ENCODE data around the gene MAN1A2. TPM values are rescaled to one million over a fixed set of nuclear protein-coding genes. Genes with fewer than 3 reads are reported as not detected.

The MAN1A2 gene
- total and polyA plus RNA-seq, 10 of the 15 experiments (the other 5 are each of a cell fraction or from before 2014, with no cell fraction given), result 2.8 to 23.6 (median 16.0) TPM

DNA sequence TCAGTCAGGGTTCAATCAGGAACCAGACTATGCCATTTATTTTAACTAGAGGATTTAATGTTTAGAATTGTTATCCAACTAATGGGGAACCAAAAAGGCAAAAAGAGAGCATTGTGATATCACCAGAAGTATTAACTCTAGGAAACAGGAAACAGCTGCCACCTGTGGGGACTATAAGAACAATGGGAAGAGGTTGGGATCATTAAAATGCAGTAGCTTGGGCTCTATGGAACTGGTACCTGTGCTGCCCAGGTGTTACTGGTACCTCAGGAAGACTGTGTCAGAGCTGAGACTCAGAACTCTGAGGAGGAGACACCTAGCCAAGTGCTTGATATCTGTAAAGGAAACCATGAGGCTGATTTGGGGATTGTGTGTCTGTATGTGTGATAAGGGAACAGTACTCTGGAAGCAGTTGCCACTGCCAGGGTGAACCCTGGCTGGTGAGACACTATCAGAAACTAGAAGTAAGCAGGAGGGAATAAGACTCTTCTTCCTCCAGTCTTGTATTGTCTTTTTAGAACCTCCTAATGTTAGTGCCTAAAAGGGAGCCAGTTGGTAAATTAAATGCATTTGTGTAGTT lies 49.4 kb downstream of the MAN1A2 start (continued):
- TF ChIP-seq, protein P1, sequence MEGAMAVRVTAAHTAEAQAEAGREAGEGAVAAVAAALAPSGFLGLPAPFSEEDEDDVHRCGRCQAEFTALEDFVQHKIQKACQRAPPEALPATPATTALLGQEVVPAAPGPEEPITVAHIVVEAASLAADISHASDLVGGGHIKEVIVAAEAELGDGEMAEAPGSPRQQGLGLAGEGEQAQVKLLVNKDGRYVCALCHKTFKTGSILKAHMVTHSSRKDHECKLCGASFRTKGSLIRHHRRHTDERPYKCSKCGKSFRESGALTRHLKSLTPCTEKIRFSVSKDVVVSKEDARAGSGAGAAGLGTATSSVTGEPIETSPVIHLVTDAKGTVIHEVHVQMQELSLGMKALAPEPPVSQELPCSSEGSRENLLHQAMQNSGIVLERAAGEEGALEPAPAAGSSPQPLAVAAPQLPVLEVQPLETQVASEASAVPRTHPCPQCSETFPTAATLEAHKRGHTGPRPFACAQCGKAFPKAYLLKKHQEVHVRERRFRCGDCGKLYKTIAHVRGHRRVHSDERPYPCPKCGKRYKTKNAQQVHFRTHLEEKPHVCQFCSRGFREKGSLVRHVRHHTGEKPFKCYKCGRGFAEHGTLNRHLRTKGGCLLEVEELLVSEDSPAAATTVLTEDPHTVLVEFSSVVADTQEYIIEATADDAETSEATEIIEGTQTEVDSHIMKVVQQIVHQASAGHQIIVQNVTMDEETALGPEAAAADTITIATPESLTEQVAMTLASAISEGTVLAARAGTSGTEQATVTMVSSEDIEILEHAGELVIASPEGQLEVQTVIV (IDR thresholded peaks at IDR 0.05; ENCODE audit: borderline replicate concordance, partially characterized antibody), result no peak
- TF ChIP-seq, protein P2, sequence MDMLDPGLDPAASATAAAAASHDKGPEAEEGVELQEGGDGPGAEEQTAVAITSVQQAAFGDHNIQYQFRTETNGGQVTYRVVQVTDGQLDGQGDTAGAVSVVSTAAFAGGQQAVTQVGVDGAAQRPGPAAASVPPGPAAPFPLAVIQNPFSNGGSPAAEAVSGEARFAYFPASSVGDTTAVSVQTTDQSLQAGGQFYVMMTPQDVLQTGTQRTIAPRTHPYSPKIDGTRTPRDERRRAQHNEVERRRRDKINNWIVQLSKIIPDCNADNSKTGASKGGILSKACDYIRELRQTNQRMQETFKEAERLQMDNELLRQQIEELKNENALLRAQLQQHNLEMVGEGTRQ (IDR thresholded peaks at IDR 0.05; ENCODE audit: borderline replicate concordance, low read depth, low read length), result no peak
- TF ChIP-seq WRNIP1 (IDR thresholded peaks at IDR 0.05; ENCODE audit: borderline replicate concordance, low read depth, low read length), result no peak

DNA sequence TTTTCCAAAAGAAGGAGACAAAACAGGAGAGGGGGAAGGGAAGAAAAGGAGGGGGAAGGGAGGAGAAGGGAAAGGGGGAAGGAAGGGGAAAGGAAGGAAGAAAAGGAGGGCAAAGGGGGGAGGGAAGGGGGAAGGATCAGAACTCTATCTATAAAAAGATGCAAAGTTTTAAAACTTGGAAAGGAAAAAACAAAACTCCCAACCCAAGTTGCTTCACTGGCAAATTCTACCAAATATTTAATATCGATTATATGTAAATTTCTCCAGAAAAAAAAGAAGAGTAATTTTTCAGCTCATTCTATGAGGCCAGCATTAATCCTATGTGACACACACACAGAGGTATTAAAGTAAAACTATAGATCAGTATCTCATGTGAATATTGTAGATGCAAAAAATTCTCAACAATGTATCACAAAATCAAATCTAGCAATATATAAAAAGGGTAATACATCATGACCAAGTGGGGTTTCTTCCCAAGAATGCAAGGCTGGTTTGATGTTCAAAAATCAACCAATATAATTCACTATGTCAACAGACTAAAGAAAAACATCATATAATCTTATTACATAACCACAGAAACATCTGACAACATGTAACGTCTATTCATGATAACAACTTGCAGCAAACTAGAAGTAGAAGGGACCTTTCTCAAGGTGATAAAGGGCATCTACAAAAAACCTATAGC lies 57.9 kb downstream of the MAN1A2 start:
- H3K4me3 ChIP-seq, result no peak overlapping the region
- ChIA-PET SMC1A (ENCODE audit: uncharacterized antibody, unreplicated experiment) (interaction anchor here (1.1 to 1.6 kb wide), 2 partner anchors 12 to 83 kb away, joined by 3 to 5 read pairs; no protein-coding TSS in a partner anchor), POLR2A (interaction anchor here (1.0 kb wide), 1 partner anchor 11 kb away, joined by 3 read pairs; no protein-coding TSS in a partner anchor), CTCF (no interaction called here), RAD21 (ENCODE audit: unreplicated experiment) (no interaction called here)
- intact Hi-C loops (cut with micrococcal nuclease; ENCODE audit: unreplicated experiment), result no loop called here
- DNase-seq (ENCODE audit: low read depth, low spot score) (no peak), FAIRE-seq (no peak), ATAC-seq (no peak)
- TSS peak; percentile 38 for BruUV-seq (replicated peaks)
- peaks cover 12% of the 10 kb centered on the region; the same call in 2 of the 3 replicates for H3K9me3 ChIP-seq (replicated peaks; ENCODE audit: control insufficient read depth, insufficient read depth, low read length)
- H3K9ac ChIP-seq (ENCODE audit: control insufficient read depth, insufficient read depth, low read length), result no peak overlapping the region
- in situ Hi-C loops (cut with MboI), result no loop called here
- H3K4me2 ChIP-seq (ENCODE audit: control insufficient read depth, insufficient read depth), result no peak overlapping the region
- H3K79me2 ChIP-seq (ENCODE audit: control insufficient read depth, insufficient read depth, low read length), result no peaks in the 10 kb centered on the region
- H3K4me1 ChIP-seq (ENCODE audit: control insufficient read depth, insufficient read depth, low read length), result no peaks in the 10 kb centered on the region
- no peak overlapping the region for H2AFZ ChIP-seq (ENCODE audit: control insufficient read depth, low read depth, low read length)
- no peaks in the 10 kb centered on the region for H3K27me3 ChIP-seq (replicated peaks in 1 of 2; ENCODE audit: control insufficient read depth in 2 of 2, insufficient read depth in 2 of 2, low read length in 1 of 2)
- peaks cover 1 to 5% of the 10 kb centered on the region in 2 experiments; a peak in 2 of 4 replicates for H3K36me3 ChIP-seq (ENCODE audit: control insufficient read depth in 2 of 2, insufficient read depth in 2 of 2, low read length in 1 of 2)
- WGBS (ENCODE audit: insufficient coverage, insufficient replicate concordance, low lambda C conversion rate, missing lambda C conversion rate), result 94% methylated on average over 2 of the region's 2 CpGs
- no peak overlapping the region for H3K27ac ChIP-seq (ENCODE audit: control insufficient read depth, insufficient read depth)
- no peaks in the 10 kb centered on the region for H4K20me1 ChIP-seq (ENCODE audit: control insufficient read depth, insufficient read depth)
- no peak for TF ChIP-seq CBX5 (IDR thresholded peaks at IDR 0.05; ENCODE audit: low read depth)
- no peak for TF ChIP-seq BHLHE40 (IDR thresholded peaks at IDR 0.05; ENCODE audit: borderline replicate concordance in 1 of 2, low read depth in 2 of 2, low read length in 1 of 2)
- TF ChIP-seq NFYA (IDR thresholded peaks at IDR 0.05; ENCODE audit: borderline replicate concordance, low read depth, low read length), result no peak
- TF ChIP-seq, protein P3, sequence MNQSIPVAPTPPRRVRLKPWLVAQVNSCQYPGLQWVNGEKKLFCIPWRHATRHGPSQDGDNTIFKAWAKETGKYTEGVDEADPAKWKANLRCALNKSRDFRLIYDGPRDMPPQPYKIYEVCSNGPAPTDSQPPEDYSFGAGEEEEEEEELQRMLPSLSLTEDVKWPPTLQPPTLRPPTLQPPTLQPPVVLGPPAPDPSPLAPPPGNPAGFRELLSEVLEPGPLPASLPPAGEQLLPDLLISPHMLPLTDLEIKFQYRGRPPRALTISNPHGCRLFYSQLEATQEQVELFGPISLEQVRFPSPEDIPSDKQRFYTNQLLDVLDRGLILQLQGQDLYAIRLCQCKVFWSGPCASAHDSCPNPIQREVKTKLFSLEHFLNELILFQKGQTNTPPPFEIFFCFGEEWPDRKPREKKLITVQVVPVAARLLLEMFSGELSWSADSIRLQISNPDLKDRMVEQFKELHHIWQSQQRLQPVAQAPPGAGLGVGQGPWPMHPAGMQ (IDR thresholded peaks at IDR 0.05; ENCODE audit: borderline replicate concordance), result no peak
- TF ChIP-seq, protein P4, sequence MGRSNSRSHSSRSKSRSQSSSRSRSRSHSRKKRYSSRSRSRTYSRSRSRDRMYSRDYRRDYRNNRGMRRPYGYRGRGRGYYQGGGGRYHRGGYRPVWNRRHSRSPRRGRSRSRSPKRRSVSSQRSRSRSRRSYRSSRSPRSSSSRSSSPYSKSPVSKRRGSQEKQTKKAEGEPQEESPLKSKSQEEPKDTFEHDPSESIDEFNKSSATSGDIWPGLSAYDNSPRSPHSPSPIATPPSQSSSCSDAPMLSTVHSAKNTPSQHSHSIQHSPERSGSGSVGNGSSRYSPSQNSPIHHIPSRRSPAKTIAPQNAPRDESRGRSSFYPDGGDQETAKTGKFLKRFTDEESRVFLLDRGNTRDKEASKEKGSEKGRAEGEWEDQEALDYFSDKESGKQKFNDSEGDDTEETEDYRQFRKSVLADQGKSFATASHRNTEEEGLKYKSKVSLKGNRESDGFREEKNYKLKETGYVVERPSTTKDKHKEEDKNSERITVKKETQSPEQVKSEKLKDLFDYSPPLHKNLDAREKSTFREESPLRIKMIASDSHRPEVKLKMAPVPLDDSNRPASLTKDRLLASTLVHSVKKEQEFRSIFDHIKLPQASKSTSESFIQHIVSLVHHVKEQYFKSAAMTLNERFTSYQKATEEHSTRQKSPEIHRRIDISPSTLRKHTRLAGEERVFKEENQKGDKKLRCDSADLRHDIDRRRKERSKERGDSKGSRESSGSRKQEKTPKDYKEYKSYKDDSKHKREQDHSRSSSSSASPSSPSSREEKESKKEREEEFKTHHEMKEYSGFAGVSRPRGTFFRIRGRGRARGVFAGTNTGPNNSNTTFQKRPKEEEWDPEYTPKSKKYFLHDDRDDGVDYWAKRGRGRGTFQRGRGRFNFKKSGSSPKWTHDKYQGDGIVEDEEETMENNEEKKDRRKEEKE (IDR thresholded peaks at IDR 0.05), result no peak
- no peak for TF ChIP-seq HCFC1 (IDR thresholded peaks at IDR 0.05; ENCODE audit: low read length)
- TF ChIP-seq ESRRA (IDR thresholded peaks at IDR 0.05; ENCODE audit: low read length), result no peak
